NCI-H1417 treated with DMSO at 0.1 percent for 48 hours (cell line): Measurements from ENCODE around the gene MLPH.

ENCODE experiments used
- DNase-seq: peaks from one replicate; lab custom pipeline; 2025; lab: John Stamatoyannopoulos, UW

Gene MLPH

GRCh38 chr2:237480556-237480955 is 6.5 kb upstream of the MLPH start:
- DNase-seq = no peak

DNA sequence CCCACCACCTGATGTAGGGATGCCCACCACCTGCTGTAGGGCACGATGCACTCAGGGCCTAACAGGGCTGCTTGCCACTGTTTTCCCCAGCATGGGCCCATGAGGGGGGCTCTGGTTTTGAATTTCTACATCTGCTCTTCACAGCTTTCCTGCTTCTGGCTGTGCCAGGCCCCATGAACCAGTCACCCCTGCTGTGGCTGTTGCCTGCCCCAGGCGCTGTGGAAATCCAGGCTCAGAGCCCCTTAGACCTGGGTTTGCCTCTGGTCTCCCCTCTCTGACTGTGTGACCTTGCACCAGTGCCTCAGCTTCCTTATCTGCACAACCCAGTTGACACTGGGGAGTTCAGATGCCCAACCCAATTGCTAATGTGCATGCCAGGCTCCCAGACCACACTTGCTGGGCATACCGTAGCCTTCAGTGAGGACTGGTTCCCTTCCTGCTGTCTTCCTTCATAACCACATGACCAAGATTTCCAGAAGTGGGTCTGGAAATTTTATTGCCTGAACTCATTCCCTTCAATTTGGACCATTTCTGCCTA is 6.0 kb upstream of the MLPH start:
- no peak for DNase-seq

- DNase-seq = no peak
Measured at GRCh38 chr2:237482485-237482884, 4.6 kb upstream of the MLPH start.

- DNase-seq = no peak
Measured at GRCh38 chr2:237483018-237483731, 3.9 kb upstream of the MLPH start.

GRCh38 chr2:237485304-237485703 is 1.7 kb upstream of the MLPH start:
- DNase-seq = no peak

DNA sequence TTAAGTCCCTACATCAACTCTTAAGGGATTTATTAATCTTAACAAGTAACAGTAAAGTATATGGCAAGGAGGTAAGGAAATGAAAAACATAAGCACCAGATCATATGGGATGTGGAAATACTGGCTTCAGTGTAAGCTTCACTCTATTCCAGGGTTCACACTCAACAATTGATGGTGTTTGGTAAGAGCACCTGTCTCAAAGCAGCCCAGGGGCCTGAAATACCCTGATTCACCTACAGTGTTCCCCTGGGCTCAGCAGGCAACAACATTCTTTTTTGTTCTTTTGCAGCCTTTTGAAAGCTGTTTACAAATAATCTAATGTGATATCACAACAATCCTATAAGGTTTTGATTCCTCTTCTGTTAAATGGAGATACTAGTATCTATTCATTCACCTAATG is 1.2 kb upstream of the MLPH start:
- no peak for DNase-seq

GRCh38 chr2:237486334-237486818 is 675 bp upstream of the MLPH start:
- no peak for DNase-seq

DNA sequence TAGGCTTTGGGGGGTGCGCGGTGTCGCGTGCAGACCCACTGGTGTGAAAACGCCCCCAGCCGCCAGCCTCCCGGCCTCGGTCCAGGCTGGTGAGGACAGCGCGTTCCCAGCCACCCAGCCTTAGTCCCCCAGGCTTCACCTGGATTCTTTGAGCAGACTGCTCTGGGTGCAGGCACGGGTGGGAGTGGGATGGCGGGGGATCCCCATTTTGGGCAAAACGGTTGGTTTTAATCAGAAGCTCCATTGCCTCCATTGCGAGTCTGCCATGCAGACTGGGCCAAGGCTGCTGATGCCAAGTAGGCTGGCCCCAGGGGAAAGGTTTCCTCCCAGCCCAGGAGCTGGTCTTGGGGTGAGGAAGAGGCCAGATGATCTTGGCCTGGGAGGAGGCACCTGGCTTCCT is 445 bp downstream of the MLPH start:
- DNase-seq = no peak

DNA sequence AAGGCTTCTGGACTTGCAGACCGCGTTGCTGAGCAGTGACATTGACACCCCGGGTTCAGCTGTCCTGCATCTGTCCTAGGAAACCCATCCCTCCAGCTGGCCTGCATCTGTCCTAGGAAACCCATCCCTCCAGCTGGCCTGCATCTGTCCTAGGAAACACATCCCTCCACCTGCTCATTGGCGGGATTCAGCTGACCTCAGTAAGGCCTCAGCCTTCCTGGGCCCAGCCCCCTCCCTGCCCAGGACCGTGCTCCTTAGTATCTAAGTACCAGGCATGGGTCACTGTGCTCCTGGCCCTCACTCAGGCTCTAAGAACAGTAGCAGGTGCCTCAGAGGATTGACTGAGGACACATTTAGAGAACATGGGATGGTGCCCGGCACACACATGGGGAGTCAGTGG is 1.2 kb downstream of the MLPH start:
- DNase-seq = no peak

GRCh38 chr2:237488901-237489860 is 2.1 kb downstream of the MLPH start:
- DNase-seq = no peak

DNA sequence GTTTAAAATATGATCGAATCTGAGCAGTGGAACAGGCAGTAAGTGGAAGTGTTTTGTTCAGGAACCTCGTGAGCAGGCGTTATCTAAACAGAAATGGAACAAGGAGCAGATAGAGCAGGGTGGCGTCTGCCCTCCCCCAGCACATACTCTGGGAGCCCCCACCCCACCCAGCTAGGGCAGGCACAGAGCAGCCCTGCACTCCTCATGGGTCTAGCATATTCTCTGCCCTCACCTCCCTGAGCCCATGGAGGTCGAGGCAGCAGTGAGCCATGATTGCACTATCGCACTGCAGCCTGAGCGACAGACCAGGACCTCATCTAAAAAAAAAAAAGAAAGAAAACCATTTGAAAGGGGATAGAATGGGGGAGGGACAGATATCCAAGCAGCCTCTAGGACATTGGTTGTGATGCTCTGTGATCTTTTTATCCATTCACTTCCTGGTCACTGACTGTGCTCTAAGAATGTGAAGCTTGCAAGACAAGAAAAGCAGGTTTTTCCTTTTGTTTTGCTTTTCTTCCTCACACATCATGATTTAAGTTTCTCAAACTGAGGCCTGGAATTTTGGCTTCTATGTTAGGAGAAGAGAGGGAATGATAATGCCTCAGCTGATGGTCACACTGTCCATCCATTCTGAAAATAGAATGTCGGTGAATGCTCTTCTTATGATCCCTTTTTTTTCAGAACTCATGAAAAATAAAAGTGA is 3.1 kb downstream of the MLPH start:
- no peak for DNase-seq

DNA sequence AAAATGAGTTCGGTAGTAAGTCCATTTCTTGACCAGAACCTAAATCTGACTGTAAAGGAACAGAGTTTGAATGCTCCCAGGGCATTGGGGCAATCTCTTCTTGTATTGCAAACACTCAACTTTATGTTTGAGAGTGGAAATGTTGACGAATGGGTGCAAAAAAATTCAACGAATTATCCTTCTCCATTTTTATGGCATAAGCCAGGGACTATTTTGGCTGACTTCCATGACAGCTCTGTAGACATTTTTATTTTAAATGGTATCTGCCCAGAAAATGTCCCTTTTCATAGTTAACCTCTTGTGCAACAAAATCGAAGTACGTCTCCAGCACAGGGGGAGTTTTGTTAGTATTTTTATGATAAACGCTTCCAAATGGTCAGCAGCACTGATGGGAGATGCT is 3.7 kb downstream of the MLPH start:
- DNase-seq = no peak

DNA sequence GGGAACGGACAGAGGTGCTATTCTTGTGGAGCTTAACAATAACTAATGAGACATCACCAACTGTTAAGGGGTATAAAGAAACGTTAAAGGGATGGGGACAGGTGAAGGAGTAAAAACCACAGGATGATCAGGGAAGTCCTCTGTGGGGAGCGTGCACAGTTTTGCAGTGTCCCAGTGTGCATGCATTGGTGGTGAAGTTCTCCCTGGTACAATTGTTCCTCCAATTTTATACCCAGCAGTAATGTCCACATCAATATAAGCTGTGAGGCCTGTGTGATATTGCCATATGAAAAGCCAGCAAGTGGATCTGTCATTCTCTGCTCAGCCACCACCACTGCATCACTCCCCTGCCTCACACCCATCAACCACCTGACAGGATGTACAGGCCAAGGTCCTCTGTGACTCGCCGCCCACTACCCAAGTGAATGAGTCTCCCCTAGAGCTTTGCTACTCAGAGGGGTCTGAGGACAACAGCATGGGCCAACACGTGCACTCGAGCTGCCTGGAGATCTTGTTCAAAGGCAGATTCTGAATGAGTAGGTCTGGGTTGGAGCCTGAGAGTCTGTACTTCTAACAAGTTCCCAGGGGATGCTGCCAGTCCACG is 4.6 kb downstream of the MLPH start:
- no peak for DNase-seq

DNA sequence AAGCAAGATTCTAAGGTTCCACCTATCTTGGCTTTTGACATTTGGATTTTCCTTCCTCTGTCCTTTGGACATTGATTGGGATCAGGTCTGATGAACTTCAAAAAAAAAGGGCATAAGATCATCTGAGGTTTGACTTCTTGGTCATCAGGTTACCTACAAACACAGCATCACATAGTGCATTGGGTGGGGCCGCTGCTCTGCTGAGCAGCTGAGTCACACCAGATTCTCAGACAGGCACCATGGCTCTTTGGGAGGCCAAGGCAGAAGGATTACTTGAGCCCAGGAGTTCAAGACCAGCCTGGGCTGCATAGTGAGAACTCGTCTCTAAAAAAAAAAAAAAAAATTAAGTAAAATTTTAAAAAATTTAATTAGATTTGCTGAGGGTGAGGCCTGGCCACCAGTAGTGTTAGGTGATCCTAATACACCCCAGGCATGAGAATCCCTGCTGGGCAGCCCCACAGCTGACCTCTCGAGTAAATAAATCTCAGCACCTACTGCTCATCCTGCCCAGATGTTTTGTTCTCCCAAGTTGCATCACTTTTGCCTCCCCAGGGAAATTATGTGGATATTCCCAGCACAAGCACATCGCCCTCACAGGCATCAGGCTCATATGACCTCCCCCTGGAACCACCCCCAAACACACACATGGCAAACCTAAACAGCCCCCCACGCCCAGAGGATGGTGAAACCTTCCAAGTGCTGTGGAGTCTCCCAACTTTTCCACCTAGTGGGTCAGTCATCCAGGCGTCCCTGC is 5.3 kb downstream of the MLPH start:
- no peak for DNase-seq

DNA sequence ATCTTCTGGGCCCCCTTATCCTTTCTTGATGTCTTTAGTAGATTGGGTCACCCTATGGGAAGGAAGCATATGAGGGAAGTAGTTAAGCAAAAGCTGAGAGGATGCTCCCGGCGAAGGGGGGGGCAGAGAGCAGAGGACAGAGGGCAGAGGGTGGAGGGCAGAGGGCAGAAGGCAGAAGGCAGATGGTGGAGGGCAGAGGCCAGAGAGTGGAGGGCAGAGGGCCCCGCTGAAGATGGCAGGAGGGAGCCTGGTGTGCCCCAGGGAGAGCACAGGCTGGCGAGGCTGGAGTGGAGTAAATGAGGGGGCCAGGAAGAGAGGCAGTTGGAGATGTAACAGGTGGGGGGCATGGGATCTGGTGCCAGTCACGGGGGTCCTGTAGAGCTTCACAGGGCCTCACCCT is 7.0 kb downstream of the MLPH start:
- no peak for DNase-seq

DNA sequence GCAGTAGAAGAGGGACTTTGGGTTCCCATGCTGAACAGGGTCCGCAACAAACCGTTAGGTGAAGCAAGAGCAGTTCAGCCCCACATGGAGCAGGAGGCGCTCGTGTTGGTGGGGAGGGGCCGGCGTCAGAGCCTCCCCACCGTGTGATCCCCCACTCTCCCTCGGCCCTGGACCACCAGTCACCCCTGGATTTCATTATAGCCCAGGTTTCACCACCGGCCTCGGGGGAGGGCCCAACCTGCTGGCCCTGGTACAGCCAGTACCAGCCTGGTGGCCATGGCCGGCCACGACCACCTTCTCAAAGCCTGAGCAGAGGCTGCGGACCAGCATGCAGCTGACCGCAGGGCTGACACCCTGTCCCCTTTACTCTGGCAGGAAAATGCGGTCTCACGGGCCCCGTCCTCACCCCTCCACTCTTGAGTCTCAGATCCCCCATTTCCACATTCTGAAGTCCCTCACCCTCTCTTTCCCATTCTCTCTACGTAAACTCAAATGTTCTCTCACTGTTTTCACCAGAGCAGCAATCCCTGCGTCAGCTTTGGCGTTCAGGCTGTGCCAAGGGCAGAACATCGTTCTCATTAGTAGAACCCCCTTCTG is 8.6 kb downstream of the MLPH start:
- DNase-seq = no peak

DNA sequence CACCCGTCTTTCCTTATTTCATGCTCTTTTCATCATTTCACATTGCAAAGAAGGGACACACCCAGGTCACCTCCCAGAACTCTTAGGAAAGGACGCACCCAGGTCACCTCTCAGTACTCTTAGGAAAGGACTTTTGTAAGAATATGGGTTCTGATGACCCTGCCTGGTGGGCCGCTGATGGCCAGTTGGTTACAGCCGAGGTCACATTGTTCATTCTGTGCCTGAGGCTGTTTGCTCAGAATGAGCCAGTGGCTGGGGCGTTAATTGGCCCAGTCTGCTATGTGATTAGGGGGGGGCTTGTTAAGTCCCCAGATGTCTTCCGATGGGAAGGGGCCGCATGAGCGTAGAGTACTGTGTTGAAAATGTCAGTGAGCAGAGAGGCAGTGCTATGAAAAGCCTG is 9.4 kb downstream of the MLPH start:
- DNase-seq = no peak

DNA sequence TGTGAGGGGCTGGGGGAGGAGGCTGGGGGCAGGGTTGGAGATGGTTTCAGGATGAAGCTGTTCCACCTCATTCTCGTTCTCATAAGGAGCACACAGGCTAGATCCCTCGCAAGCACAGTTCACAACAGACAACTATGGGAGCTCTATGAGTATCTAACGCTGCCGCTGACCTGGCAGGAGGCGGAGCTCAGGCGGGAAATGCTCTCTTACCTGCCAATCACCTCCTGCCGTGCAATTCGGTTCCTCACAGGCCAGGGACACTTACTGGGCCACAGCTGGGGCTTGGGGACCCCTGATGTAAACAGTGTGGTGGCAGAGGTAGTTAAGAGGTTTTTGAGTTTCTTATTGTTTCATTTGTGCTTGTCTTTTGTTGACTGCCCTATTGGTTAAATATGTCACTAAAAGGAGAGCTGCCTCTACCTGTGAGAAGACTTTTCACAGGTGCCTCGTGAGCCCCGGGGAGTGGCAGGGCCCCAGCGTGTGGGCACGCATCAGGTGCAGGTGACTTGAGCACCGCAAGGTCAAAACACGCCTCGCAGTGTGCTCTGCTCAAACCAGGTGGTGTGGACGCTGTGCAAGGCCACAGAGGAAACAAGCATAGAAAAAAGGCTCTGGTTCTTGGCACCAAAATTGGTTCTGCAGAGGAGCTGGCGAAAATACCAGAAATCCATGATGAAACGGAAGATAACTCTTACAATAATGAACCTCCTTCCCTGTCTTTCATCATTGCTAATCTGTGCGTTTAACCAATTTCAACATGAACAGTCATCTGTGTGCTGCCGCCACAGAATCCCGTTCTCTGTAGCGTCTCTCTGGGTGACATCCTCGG is 10.2 kb downstream of the MLPH start:
- DNase-seq = no peak

DNA sequence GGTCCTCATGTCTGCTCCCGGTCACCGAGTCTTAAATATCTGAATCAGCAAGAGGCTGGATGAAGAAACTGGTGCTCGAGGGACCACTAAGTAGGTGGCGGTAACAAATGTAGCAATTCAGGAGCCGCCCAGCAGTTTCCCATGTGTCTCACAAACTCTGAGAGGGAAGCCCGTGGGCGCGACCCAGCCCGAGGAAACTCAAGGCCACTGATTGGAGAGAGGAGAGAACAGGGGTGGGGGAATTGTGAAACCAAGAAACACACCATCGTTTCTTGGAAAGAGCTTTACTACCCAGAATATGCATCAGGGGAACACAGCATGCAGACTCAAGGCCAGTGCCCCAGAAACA is 10.8 kb downstream of the MLPH start:
- DNase-seq = no peak

GRCh38 chr2:237498341-237498740 is 11.3 kb downstream of the MLPH start:
- no peak for DNase-seq
